SK-N-SH (cell line): ENCODE results near the gene ULBP1. TPM values are rescaled to one million over a fixed set of nuclear protein-coding genes. Genes with fewer than 3 reads are reported as not detected.
A peak's percentile ranks its signal among the peaks of the same experiment; 100 is the strongest.

Experiments
- CTCF ChIA-PET: fragments of 300-600, 350-600 bp; formaldehyde crosslinking; extraction: SDS; loops from one replicate; lab custom pipeline; 2021; lab: Yijun Ruan, JAX
- POLR2A ChIA-PET: fragments of 350-600 bp; sonication (Branson Sonifier 250); formaldehyde crosslinking; extraction: SDS; loops from one replicate; lab custom pipeline; 2020; ENCODE audit warnings: antibody characterized with exemption, inconsistent platforms; lab: Yijun Ruan, JAX
- DNase-seq: peaks from one replicate; pipeline ENCODE4 v3.0.0; 2012
- H2AFZ ChIP-seq: fragments of 200-600 bp; sonication (generic); 2 replicates; pipeline ENCODE4 v1.8.1; 2016; ENCODE audit warnings: antibody characterized with exemption, mild to moderate bottlenecking, low read depth
- H3F3A ChIP-seq: fragments of 200-600 bp; sonication (generic); replicated peaks from 2 replicates; pipeline ENCODE3; 2016; ENCODE audit warnings: antibody characterized with exemption, mild to moderate bottlenecking; ENCODE audit not compliant: insufficient read depth
- H3K27ac ChIP-seq, 2 experiments: fragments of 200-500 bp in 1 of 2; fragments of 200-600 bp in 1 of 2; sonication (Bioruptor generic) in 1 of 2; sonication (generic), shearing (Covaris generic) in 1 of 2; 2 replicates each; pipeline versions ENCODE4 v1.5.1 to v1.6.1; 2014 to 2016; ENCODE audit warnings: low read depth in 2 of 2, inconsistent platforms in 1 of 2, low read length in 1 of 2, mild to moderate bottlenecking in 1 of 2, mixed read lengths in 1 of 2
- H3K27me3 ChIP-seq: fragments of 200-600 bp; sonication (generic), shearing (Covaris generic); 2 replicates; pipeline ENCODE4 v1.6.1; 2016; ENCODE audit warnings: mixed run types; ENCODE audit not compliant: insufficient read depth
- H3K36me3 ChIP-seq, 2 experiments: fragments of 200-500 bp in 1 of 2; fragments of 200-600 bp in 1 of 2; sonication (Bioruptor generic) in 1 of 2; sonication (generic) in 1 of 2; replicated peaks in 1 of 2; 2 replicates each; pipeline versions ENCODE3 to v1.5.1; 2014 to 2016; ENCODE audit warnings: low read length in 1 of 2, mild to moderate bottlenecking in 1 of 2; ENCODE audit not compliant: insufficient read depth in 2 of 2, control insufficient read depth in 1 of 2
- H3K4me1 ChIP-seq, 2 experiments: fragments of 200-500 bp in 1 of 2; fragments of 200-600 bp in 1 of 2; sonication (Bioruptor generic) in 1 of 2; sonication (generic), shearing (Covaris generic) in 1 of 2; 2 replicates each; pipeline versions ENCODE4 v1.5.1 to v1.6.1; 2014 to 2016; ENCODE audit warnings: low read depth in 1 of 2, low read length in 1 of 2, mixed run types in 1 of 2; ENCODE audit not compliant: insufficient read depth in 2 of 2, control insufficient read depth in 1 of 2
- H3K4me2 ChIP-seq: fragments of 200-600 bp; sonication (generic), shearing (Covaris generic); 2 replicates; pipeline ENCODE4 v1.6.1; 2017; ENCODE audit warnings: mixed run types
- H3K4me3 ChIP-seq, 2 experiments: fragments of 200-500 bp in 1 of 2; fragments of 200-600 bp in 1 of 2; sonication (Bioruptor generic) in 1 of 2; sonication (generic), shearing (Covaris generic) in 1 of 2; 2 replicates each; pipeline versions ENCODE4 v1.5.1 to v1.8.1; 2014 to 2016; ENCODE audit warnings: low read depth in 2 of 2, inconsistent platforms in 1 of 2, low read length in 1 of 2, mild to moderate bottlenecking in 1 of 2, mixed read lengths in 1 of 2, moderate library complexity in 1 of 2
- H3K79me2 ChIP-seq: fragments of 200-600 bp; sonication (generic); 2 replicates; pipeline ENCODE4 v1.8.1; 2017; ENCODE audit warnings: mild to moderate bottlenecking; ENCODE audit not compliant: insufficient read depth
- H3K9ac ChIP-seq: fragments of 200-600 bp; sonication (generic); 2 replicates; pipeline ENCODE4 v1.6.1; 2017; ENCODE audit warnings: mixed run types
- H3K9me2 ChIP-seq: fragments of 200-600 bp; sonication (generic); 2 replicates; pipeline ENCODE4 v1.6.1; 2017; ENCODE audit warnings: mixed run types
- H3K9me3 ChIP-seq: fragments of 200-600 bp; sonication (generic); 2 replicates; pipeline ENCODE4 v1.6.1; 2017; ENCODE audit warnings: mixed run types, mild to moderate bottlenecking, moderate library complexity
- H4K20me1 ChIP-seq: fragments of 200-600 bp; sonication (generic); 2 replicates; pipeline ENCODE4 v1.6.1; 2017; ENCODE audit warnings: mild to moderate bottlenecking, mixed run types; ENCODE audit not compliant: insufficient read depth
- CHD2 ChIP-seq: fragments of 150-350 bp; IDR thresholded peaks from 2 replicates; pipeline ENCODE4 v1.6.1; 2018; ENCODE audit warnings: low read length; ENCODE audit not compliant: partially characterized antibody
- CTCF ChIP-seq: fragments of 200-600 bp; sonication (generic); IDR thresholded peaks from 2 replicates; pipeline ENCODE4 v1.6.1; 2017; ENCODE audit warnings: antibody characterized with exemption, mild to moderate bottlenecking, moderate library complexity
- EP300 ChIP-seq, 2 experiments: IDR thresholded peaks; 2 replicates each; pipeline versions ENCODE4 v1.4.0 to v1.6.1; 2012; ENCODE audit warnings: borderline replicate concordance in 1 of 2, low read depth in 1 of 2, low read length in 1 of 2
- EZH2phosphoT487 ChIP-seq: fragments of 200-600 bp; sonication (generic); IDR thresholded peaks from 2 replicates; pipeline ENCODE4 v1.6.1; 2017; ENCODE audit warnings: low read depth, mixed run types, mild to moderate bottlenecking, antibody characterized with exemption, moderate library complexity, borderline replicate concordance
- GATA2 ChIP-seq: sonication (generic); formaldehyde crosslinking; IDR thresholded peaks from 2 replicates; pipeline ENCODE4 v1.5.0; 2020; ENCODE audit warnings: mild to moderate bottlenecking, missing genetic modification reagents
- IRF3 ChIP-seq: fragments of 150-350 bp; IDR thresholded peaks from 2 replicates; pipeline ENCODE4 v1.6.1; 2016; ENCODE audit warnings: mild to moderate bottlenecking, low read depth, low read length
- JUND ChIP-seq: IDR thresholded peaks from 2 replicates; pipeline ENCODE4 v1.4.0; 2012
- MXI1 ChIP-seq: IDR thresholded peaks from 2 replicates; pipeline ENCODE4 v1.6.1; 2012; ENCODE audit warnings: mild to moderate bottlenecking, low read depth, low read length, improper control_type of control experiment
- POLR2AphosphoS5 ChIP-seq: IDR thresholded peaks from 2 replicates; pipeline ENCODE4 v1.6.1; 2012; ENCODE audit warnings: low read depth, low read length
- RAD21 ChIP-seq: IDR thresholded peaks from 2 replicates; pipeline ENCODE4 v1.6.1; 2012; ENCODE audit warnings: mild to moderate bottlenecking, low read length
- RCOR1 ChIP-seq: fragments of 150-350 bp; IDR thresholded peaks from 2 replicates; pipeline ENCODE4 v1.6.1; 2017; ENCODE audit warnings: antibody characterized with exemption, low read length
- SMC3 ChIP-seq: IDR thresholded peaks from 2 replicates; pipeline ENCODE4 v1.6.1; 2012; ENCODE audit warnings: low read depth, low read length, improper control_type of control experiment
- TAF1 ChIP-seq: IDR thresholded peaks from 2 replicates; pipeline ENCODE4 v1.6.1; 2012; ENCODE audit warnings: low read depth, mild to moderate bottlenecking, low read length, moderate library complexity, borderline replicate concordance
- TEAD4 ChIP-seq: IDR thresholded peaks from 2 replicates; pipeline ENCODE4 v1.4.0; 2012; ENCODE audit warnings: mild to moderate bottlenecking, borderline replicate concordance; ENCODE audit not compliant: insufficient read depth
- USF1 ChIP-seq: IDR thresholded peaks from 2 replicates; pipeline ENCODE4 v1.4.0; 2012; ENCODE audit warnings: low read depth, borderline replicate concordance
- WGBS: methylation state at CpG from one replicate; pipeline ENCODE4 v1.1.6; 2017; ENCODE audit warnings: low lambda C conversion rate; 5-methylcytosine and 5-hydroxymethylcytosine counted together
- polyA plus RNA-seq, 3 experiments: library from polyadenylated mRNA; depleted of rRNA; stranded (reverse); fragments of >200 nt; gene quantifications; 2 replicates each; pipeline ENCODE4 v1.2.3, GENCODE V29; 2012
- TF ChIP-seq, protein P1 (sequence below): IDR thresholded peaks from 2 replicates; pipeline ENCODE4 v1.6.1; 2012; ENCODE audit warnings: mild to moderate bottlenecking, low read depth, low read length, moderate library complexity
- TF ChIP-seq, protein P2 (sequence below): fragments of 150-350 bp; IDR thresholded peaks from 2 replicates; pipeline ENCODE4 v1.6.1; 2017; ENCODE audit warnings: antibody characterized with exemption, low read length, low read depth, borderline replicate concordance
- TF ChIP-seq, protein P3 (sequence below): IDR thresholded peaks from 2 replicates; pipeline ENCODE4 v1.4.0; 2012; ENCODE audit warnings: low read depth

The ULBP1 gene
- polyA plus RNA-seq, 1 of the 3 experiments (the other 2 are of a cell fraction) = 0.02 TPM

DNA sequence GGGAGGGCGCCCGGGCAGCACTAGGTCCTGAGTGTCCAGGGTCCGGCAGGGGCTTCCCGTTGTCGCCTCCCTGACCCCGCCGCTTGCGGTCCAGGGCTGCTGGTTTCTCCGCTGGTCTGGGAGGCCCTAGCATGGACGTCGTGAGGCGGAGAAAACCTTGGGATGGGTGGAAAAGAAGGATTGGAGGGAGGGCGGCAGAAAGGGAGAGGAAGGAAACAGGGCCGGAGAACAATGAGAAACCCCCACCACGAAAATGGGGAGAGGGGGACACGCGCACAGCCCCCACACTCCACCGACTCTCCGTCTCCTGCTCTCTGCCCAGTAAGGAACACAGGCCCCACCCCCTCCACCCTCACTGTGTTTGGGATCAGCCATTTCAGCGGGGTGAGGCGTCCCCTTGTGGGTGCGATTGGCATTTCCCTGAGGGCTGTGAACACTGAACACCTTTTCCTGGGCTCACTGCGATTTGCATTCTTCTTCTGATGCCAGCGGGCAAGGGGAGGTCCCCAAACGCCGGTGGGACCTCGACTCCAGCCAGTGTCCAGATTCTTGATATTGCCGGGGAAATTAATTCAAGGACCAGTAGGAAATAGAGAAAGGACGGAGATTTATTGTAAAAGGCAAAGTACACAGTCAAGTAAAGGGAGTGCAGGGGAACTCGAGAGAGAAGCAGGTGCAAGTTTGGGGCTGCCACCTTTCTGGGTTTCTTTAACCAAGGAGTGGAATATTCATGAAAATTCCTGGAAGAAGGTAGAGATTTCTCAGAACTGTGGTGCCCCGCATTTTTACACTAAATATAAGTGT is 37.6 kb upstream of the ULBP1 start:
- H3K27ac ChIP-seq = no peak overlapping the region

More for the DNA sequence above, 37.6 kb upstream of the ULBP1 start:
- H3K4me3 ChIP-seq = peak overlapping the region; percentile 32 to 40
- H3K9me2 ChIP-seq = no peaks in the 10 kb centered on the region
- DNase-seq = peak; percentile 80
- peaks cover 0 to 9% of the 10 kb centered on the region in 2 experiments; a peak in 1 of 4 replicates for H3K4me1 ChIP-seq
- TF ChIP-seq SMC3 (peak; percentile 91), EP300 (IDR thresholded peaks at IDR 0.05; ENCODE audit: borderline replicate concordance in 1 of 2, low read depth in 1 of 2, low read length in 1 of 2) (no peak), GATA2 (no peak), RAD21 (peak; percentile 86), MXI1 (no peak), TEAD4 (no peak), JUND (no peak), USF1 (no peak), CTCF (peak; percentile 73), CHD2 (no peak), EZH2phosphoT487 (no peak), IRF3 (no peak), TAF1 (no peak), RCOR1 (0 out of 2 replicates have a peak, but pooled peaks have one; percentile 14), POLR2AphosphoS5 (no peak)
- TF ChIP-seq, protein P1, sequence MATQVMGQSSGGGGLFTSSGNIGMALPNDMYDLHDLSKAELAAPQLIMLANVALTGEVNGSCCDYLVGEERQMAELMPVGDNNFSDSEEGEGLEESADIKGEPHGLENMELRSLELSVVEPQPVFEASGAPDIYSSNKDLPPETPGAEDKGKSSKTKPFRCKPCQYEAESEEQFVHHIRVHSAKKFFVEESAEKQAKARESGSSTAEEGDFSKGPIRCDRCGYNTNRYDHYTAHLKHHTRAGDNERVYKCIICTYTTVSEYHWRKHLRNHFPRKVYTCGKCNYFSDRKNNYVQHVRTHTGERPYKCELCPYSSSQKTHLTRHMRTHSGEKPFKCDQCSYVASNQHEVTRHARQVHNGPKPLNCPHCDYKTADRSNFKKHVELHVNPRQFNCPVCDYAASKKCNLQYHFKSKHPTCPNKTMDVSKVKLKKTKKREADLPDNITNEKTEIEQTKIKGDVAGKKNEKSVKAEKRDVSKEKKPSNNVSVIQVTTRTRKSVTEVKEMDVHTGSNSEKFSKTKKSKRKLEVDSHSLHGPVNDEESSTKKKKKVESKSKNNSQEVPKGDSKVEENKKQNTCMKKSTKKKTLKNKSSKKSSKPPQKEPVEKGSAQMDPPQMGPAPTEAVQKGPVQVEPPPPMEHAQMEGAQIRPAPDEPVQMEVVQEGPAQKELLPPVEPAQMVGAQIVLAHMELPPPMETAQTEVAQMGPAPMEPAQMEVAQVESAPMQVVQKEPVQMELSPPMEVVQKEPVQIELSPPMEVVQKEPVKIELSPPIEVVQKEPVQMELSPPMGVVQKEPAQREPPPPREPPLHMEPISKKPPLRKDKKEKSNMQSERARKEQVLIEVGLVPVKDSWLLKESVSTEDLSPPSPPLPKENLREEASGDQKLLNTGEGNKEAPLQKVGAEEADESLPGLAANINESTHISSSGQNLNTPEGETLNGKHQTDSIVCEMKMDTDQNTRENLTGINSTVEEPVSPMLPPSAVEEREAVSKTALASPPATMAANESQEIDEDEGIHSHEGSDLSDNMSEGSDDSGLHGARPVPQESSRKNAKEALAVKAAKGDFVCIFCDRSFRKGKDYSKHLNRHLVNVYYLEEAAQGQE = no peak
- TF ChIP-seq, protein P2, sequence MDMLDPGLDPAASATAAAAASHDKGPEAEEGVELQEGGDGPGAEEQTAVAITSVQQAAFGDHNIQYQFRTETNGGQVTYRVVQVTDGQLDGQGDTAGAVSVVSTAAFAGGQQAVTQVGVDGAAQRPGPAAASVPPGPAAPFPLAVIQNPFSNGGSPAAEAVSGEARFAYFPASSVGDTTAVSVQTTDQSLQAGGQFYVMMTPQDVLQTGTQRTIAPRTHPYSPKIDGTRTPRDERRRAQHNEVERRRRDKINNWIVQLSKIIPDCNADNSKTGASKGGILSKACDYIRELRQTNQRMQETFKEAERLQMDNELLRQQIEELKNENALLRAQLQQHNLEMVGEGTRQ = no peak
- TF ChIP-seq, protein P3, sequence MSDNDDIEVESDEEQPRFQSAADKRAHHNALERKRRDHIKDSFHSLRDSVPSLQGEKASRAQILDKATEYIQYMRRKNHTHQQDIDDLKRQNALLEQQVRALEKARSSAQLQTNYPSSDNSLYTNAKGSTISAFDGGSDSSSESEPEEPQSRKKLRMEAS = no peak
- H3K79me2 ChIP-seq = no peaks in the 10 kb centered on the region
- ChIA-PET POLR2A (no interaction called here), CTCF (interaction anchor here (0.6 to 2.4 kb wide), 5 partner anchors 9 to 92 kb away, joined by 3 to 23 read pairs (median 3); no protein-coding TSS in a partner anchor)
- H3K27me3 ChIP-seq = no peaks in the 10 kb centered on the region; the same call in 1 of the 2 replicates
- H2AFZ ChIP-seq = 0 out of 2 replicates have a peak overlapping the region, but pooled peaks have one; percentile 46
- no peaks in the 10 kb centered on the region for H4K20me1 ChIP-seq
- H3K9ac ChIP-seq = no peak overlapping the region
- no peaks in the 10 kb centered on the region for H3K36me3 ChIP-seq
- no peaks in the 10 kb centered on the region for H3K9me3 ChIP-seq
- H3K4me2 ChIP-seq = peak overlapping the region; percentile 52
- 6% methylated on average over 29 of the region's 31 CpGs for WGBS
- no peaks in the 10 kb centered on the region for H3F3A ChIP-seq
